ENCODE measurements around the gene SRSF4. TPM values are rescaled to one million over a fixed set of nuclear protein-coding genes. Genes with fewer than 3 reads are reported as not detected.

Gene SRSF4
- 42.2 and 53.2 TPM in 2 replicates for total RNA-seq
- 71.4 and 84.7 TPM in 2 replicates for polyA plus RNA-seq

DNA sequence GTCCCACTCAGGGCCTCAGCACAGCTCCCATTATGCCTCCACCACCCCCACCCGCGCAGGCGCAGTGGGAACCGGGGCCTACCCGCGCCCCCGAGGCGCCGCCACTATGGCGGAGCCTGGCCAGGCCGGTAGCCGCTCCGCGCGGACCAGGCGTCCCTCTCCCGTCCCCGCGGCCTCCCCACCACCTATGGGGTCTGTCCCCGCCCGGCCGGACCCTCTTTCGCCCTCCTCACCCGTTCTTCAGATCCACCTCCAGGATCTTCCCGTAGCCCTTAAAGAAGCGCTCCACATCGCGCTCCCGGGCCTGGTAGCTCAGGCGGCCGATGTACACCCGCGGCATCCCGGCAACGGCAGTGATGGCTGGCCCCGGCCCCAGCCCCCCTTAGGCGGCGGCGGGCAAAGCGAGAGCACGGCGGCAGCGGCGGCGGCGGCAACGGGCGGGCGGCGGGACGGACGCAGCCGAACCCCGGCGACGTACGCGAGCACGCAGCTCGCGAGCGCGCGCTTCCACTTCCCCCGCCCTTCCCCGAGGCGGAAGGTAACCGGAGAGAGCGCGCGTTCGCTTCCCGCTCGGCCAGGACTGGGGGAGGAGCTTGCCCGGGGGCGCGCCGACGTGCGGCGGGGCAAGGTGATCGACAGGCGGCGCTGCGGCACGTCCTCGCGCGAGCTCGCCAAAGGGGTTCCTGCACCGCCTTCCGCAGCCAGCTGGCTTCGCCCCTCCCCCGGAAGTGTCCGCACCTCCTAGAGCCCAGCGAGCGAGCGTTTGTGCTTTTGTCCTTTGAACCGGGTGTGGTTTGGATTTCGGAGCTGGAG lies at the start of gene SRSF4:
Gene SRSF4 (minus strand): TSS at position 488 of the 813 bp plus-strand sequence. CDS start 148 bp downstream, at position 340.
- under 1% methylated on average over 50 of the region's 100 CpGs for WGBS (ENCODE audit: low lambda C conversion rate, missing lambda C conversion rate)
- Histone ChIP-seq H3K4me2 (peak within 1 kb of the TSS; percentile 85), H3K9me3 (ENCODE audit: low read depth) (no peaks in the 10 kb centered on the region), H3K4me3 (peak within 1 kb of the TSS; percentile 99), H3K27me3 (no peaks in the 10 kb centered on the region), H4K20me1 (ENCODE audit: insufficient read depth, poor library complexity, severe bottlenecking) (peaks cover 46% of the 10 kb centered on the region), H3K79me2 (peaks cover 47% of the 10 kb centered on the region), H3K36me3 (replicated peaks; ENCODE audit: insufficient read depth, low read depth) (no peaks in the 10 kb centered on the region), H3K9me2 (replicated peaks; ENCODE audit: insufficient read depth) (no peaks in the 10 kb centered on the region), H3K4me1 (ENCODE audit: insufficient read depth) (peaks cover 33% of the 10 kb centered on the region), H2AFZ (peak within 1 kb of the TSS; percentile 91), H3K27ac (peak within 1 kb of the TSS; percentile 100)
- TF ChIP-seq, protein P1, sequence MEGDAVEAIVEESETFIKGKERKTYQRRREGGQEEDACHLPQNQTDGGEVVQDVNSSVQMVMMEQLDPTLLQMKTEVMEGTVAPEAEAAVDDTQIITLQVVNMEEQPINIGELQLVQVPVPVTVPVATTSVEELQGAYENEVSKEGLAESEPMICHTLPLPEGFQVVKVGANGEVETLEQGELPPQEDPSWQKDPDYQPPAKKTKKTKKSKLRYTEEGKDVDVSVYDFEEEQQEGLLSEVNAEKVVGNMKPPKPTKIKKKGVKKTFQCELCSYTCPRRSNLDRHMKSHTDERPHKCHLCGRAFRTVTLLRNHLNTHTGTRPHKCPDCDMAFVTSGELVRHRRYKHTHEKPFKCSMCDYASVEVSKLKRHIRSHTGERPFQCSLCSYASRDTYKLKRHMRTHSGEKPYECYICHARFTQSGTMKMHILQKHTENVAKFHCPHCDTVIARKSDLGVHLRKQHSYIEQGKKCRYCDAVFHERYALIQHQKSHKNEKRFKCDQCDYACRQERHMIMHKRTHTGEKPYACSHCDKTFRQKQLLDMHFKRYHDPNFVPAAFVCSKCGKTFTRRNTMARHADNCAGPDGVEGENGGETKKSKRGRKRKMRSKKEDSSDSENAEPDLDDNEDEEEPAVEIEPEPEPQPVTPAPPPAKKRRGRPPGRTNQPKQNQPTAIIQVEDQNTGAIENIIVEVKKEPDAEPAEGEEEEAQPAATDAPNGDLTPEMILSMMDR (IDR thresholded peaks at IDR 0.05; ENCODE audit: poor library complexity): peak; percentile 71
- no peak for TF ChIP-seq EZH2phosphoT487 (IDR thresholded peaks at IDR 0.05; ENCODE audit: low read depth, severe bottlenecking, unreplicated experiment)
- no peak for TF ChIP-seq EZH2 (IDR thresholded peaks at IDR 0.05; ENCODE audit: borderline replicate concordance)
- peak; percentile 99 for DNase-seq (ENCODE audit: low spot score)

DNA sequence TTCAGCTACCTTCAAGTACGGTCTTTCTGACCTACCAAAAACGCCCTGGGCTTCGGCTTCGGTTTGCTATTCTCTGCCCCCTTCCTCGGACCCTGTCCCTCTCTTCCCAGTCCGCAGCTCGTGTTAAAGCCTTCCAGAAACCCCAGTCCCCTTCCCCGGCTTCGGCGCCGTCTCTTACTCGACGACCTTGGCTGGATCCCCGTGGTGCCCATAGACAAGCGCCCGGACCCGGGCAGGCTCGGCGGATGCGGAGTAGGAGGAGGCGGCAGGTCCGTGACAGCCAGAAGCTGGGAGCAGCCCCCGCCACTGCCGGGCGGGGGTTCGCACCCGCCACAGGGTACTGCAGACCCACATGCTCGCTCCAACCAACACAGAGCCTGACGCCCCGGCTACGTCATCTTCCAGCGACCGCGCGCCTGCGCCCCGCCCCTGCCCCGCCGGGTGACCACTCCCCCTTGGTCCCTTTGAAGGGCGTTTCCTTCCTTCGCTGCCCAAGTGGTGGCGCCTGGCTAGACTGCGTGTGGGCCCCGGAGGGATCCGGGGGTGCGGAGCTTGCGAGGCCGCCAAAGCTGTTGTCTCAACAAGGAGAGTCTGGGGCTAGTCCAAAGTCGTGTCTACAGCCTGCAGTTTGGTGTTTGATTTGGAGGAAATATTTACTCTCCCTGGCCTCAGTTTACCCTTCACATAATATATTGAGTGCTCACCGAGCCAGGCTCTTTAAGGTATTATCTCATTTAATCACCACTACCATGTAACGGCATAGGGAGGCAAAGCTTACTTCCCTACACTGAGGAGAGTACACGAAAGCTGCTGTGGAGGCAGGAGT lies 49.1 kb upstream of the SRSF4 start, which contains the start of gene MECR:
Gene MECR (minus strand): TSS at position 382 of the 826 bp plus-strand sequence. CDS start 28 bp downstream, at position 354.
- Histone ChIP-seq H3K4me3 (peak within 1 kb of the TSS; percentile 78), H3K79me2 (peaks cover 12% of the 10 kb centered on the region), H3K27ac (peak within 1 kb of the TSS; percentile 64), H3K9me3 (ENCODE audit: low read depth) (no peaks in the 10 kb centered on the region), H2AFZ (peak within 1 kb of the TSS; percentile 98), H3K9me2 (replicated peaks; ENCODE audit: insufficient read depth) (no peaks in the 10 kb centered on the region), H3K27me3 (no peaks in the 10 kb centered on the region), H4K20me1 (ENCODE audit: insufficient read depth, poor library complexity, severe bottlenecking) (no peaks in the 10 kb centered on the region), H3K4me1 (ENCODE audit: insufficient read depth) (no peaks in the 10 kb centered on the region), H3K4me2 (peak within 1 kb of the TSS; percentile 84), H3K36me3 (replicated peaks; ENCODE audit: insufficient read depth, low read depth) (no peaks in the 10 kb centered on the region)
- DNase-seq (ENCODE audit: low spot score): peak; percentile 95
- 6% methylated on average over 46 of the region's 52 CpGs for WGBS (ENCODE audit: low lambda C conversion rate, missing lambda C conversion rate)
- TF ChIP-seq EZH2phosphoT487 (IDR thresholded peaks at IDR 0.05; ENCODE audit: low read depth, severe bottlenecking, unreplicated experiment): no peak
- TF ChIP-seq, protein P1 (IDR thresholded peaks at IDR 0.05; ENCODE audit: poor library complexity): peak; percentile 5

DNA sequence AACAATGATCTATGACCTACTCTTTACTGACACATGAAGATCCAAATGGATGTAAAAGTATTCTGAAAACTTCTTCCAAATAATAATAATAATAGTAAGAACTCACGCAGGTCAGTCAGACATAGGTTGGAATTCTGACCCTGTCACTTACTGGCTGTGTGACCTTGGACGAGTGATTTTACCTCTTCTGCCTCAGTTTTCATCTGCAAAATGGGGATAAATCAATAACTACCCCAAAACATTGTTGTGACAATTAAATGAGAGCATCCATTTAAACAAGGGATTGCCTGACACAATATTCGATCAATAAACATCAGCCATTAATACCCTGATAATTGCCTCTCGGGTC lies 48.5 kb upstream of the SRSF4 start:
- no peaks in the 10 kb centered on the region for H3K36me3 ChIP-seq (replicated peaks; ENCODE audit: insufficient read depth, low read depth)
- peak overlapping the region; percentile 78 for H3K4me3 ChIP-seq
- H3K27me3 ChIP-seq: no peaks in the 10 kb centered on the region
- H3K27ac ChIP-seq: no peak overlapping the region
- peak overlapping the region; percentile 84 for H3K4me2 ChIP-seq
- DNase-seq (ENCODE audit: low spot score): no peak
- H3K9me3 ChIP-seq (ENCODE audit: low read depth): no peaks in the 10 kb centered on the region
- H4K20me1 ChIP-seq (ENCODE audit: insufficient read depth, poor library complexity, severe bottlenecking): no peaks in the 10 kb centered on the region
- peak overlapping the region; percentile 73 for H2AFZ ChIP-seq
- WGBS (ENCODE audit: low lambda C conversion rate, missing lambda C conversion rate): 26% methylated on average over 4 of the region's 4 CpGs
- no peaks in the 10 kb centered on the region for H3K9me2 ChIP-seq (replicated peaks; ENCODE audit: insufficient read depth)
- H3K4me1 ChIP-seq (ENCODE audit: insufficient read depth): no peaks in the 10 kb centered on the region
- TF ChIP-seq EZH2 (IDR thresholded peaks at IDR 0.05; ENCODE audit: borderline replicate concordance): no peak
- TF ChIP-seq, protein P1 (IDR thresholded peaks at IDR 0.05; ENCODE audit: poor library complexity): no peak
- H3K79me2 ChIP-seq: peaks cover 12% of the 10 kb centered on the region

Data from hepatocyte (in vitro differentiated cells).